Stimulated activated memory B cell treated with anti-CD40 and anti-IgM and Interleukin-4, amounts not matched to agents 10 μg/mL and 1 μg/mL and 100 μg/mL, for 72 hours (primary cell): ENCODE results near the gene RIN1.
"Not testable (repeated sequence)": the region's sequence is repeated elsewhere in the genome, so short reads cannot be mapped to it uniquely, and the experiment has no call there.

Experiments
- ATAC-seq: fragments of 150-1000 bp; cut with Tn5 transposase; 2 replicates; pipeline ENCODE4 v1.10.0; 2021
- H3K27ac Mint-ChIP-seq: one replicate; pipeline ENCODE4 v1.8.0; 2022; ENCODE audit warnings: mild to moderate bottlenecking, mixed read lengths
- H3K27me3 Mint-ChIP-seq: one replicate; pipeline ENCODE4 v1.8.0; 2022; ENCODE audit warnings: mixed read lengths
- H3K36me3 Mint-ChIP-seq: one replicate; pipeline ENCODE4 v1.8.0; 2022; ENCODE audit warnings: mixed read lengths
- H3K4me1 Mint-ChIP-seq: one replicate; pipeline ENCODE4 v1.8.0; 2022; ENCODE audit warnings: mixed read lengths
- H3K4me3 Mint-ChIP-seq: one replicate; pipeline ENCODE4 v1.8.0; 2022; ENCODE audit warnings: mild to moderate bottlenecking, moderate library complexity, mixed read lengths
- H3K9me3 Mint-ChIP-seq: one replicate; pipeline ENCODE4 v1.8.0; 2022; ENCODE audit warnings: mixed read lengths

RIN1 gene

GRCh38 chr11:66336234-66337102, at the start of gene RIN1:
RIN1 (minus strand) TSS chr11:66336434; CDS start chr11:66336402, 32 bp downstream.
- Mint-ChIP-seq H3K27ac (peak within 1 kb of the TSS; percentile 82), H3K4me1 (peaks cover 40% of the 10 kb centered on the region), H3K36me3 (peaks cover 37% of the 10 kb centered on the region), H3K27me3 (peaks cover 9% of the 10 kb centered on the region), H3K4me3 (peak within 1 kb of the TSS; percentile 76), H3K9me3 (no peaks in the 10 kb centered on the region)
- peak; percentile 85 for ATAC-seq

- H3K27me3 Mint-ChIP-seq: peaks cover 10% of the 10 kb centered on the region
- ATAC-seq, H3K4me1 Mint-ChIP-seq, H3K9me3 Mint-ChIP-seq, H3K27ac Mint-ChIP-seq, H3K36me3 Mint-ChIP-seq, H3K4me3 Mint-ChIP-seq: not testable (repeated sequence)
Measured at GRCh38 chr11:66384316-66384715, 48.1 kb upstream of the RIN1 start.

GRCh38 chr11:66380264-66380663, 44.0 kb upstream of the RIN1 start:
- ATAC-seq, H3K4me3 Mint-ChIP-seq, H3K27me3 Mint-ChIP-seq, H3K9me3 Mint-ChIP-seq, H3K4me1 Mint-ChIP-seq, H3K27ac Mint-ChIP-seq, H3K36me3 Mint-ChIP-seq: not testable (repeated sequence)

- H3K9me3 Mint-ChIP-seq, H3K27me3 Mint-ChIP-seq, ATAC-seq, H3K4me1 Mint-ChIP-seq, H3K4me3 Mint-ChIP-seq, H3K27ac Mint-ChIP-seq, H3K36me3 Mint-ChIP-seq: not testable (repeated sequence)
Measured at GRCh38 chr11:66373690-66374287, 37.6 kb upstream of the RIN1 start.

GRCh38 chr11:66373265-66373664, 37.0 kb upstream of the RIN1 start:
- Mint-ChIP-seq H3K9me3 (no peaks in the 10 kb centered on the region), H3K4me3 (no peak overlapping the region), H3K27ac (no peak overlapping the region), H3K36me3 (peaks cover 11% of the 10 kb centered on the region), H3K27me3 (no peaks in the 10 kb centered on the region), H3K4me1 (peaks cover 7% of the 10 kb centered on the region)
- ATAC-seq: no peak

GRCh38 chr11:66371627-66372415, 35.6 kb upstream of the RIN1 start, which contains the start of gene SLC29A2:
SLC29A2 (minus strand) TSS chr11:66371760; CDS start chr11:66371591, 169 bp downstream.
- Mint-ChIP-seq H3K27me3 (no peaks in the 10 kb centered on the region), H3K9me3 (no peaks in the 10 kb centered on the region), H3K4me1 (peaks cover 7% of the 10 kb centered on the region), H3K27ac (peak within 1 kb of the TSS; percentile 84), H3K36me3 (peaks cover 16% of the 10 kb centered on the region), H3K4me3 (peak within 1 kb of the TSS; percentile 81)
- ATAC-seq: peak; percentile 92

- H3K36me3 Mint-ChIP-seq: peaks cover 16% of the 10 kb centered on the region
- no peak for ATAC-seq
- H3K9me3 Mint-ChIP-seq: no peaks in the 10 kb centered on the region
- H3K4me3 Mint-ChIP-seq: no peak overlapping the region
- H3K27me3 Mint-ChIP-seq: no peaks in the 10 kb centered on the region
- H3K27ac Mint-ChIP-seq: no peak overlapping the region
- peaks cover 7% of the 10 kb centered on the region for H3K4me1 Mint-ChIP-seq
Measured at GRCh38 chr11:66369073-66369894, 33.0 kb upstream of the RIN1 start.

- H3K36me3 Mint-ChIP-seq: peaks cover 16% of the 10 kb centered on the region
- no peak overlapping the region for H3K27ac Mint-ChIP-seq
- no peaks in the 10 kb centered on the region for H3K9me3 Mint-ChIP-seq
- ATAC-seq: no peak
- no peaks in the 10 kb centered on the region for H3K27me3 Mint-ChIP-seq
- peaks cover 7% of the 10 kb centered on the region for H3K4me1 Mint-ChIP-seq
- no peak overlapping the region for H3K4me3 Mint-ChIP-seq
Measured at GRCh38 chr11:66368484-66368883, 32.2 kb upstream of the RIN1 start.

GRCh38 chr11:66367561-66368312, 31.5 kb upstream of the RIN1 start:
- no peaks in the 10 kb centered on the region for H3K27me3 Mint-ChIP-seq
- H3K9me3 Mint-ChIP-seq: no peaks in the 10 kb centered on the region
- no peak overlapping the region for H3K27ac Mint-ChIP-seq
- H3K36me3 Mint-ChIP-seq: peaks cover 21% of the 10 kb centered on the region
- peaks cover 7% of the 10 kb centered on the region for H3K4me1 Mint-ChIP-seq
- ATAC-seq: no peak
- H3K4me3 Mint-ChIP-seq: no peak overlapping the region

- Mint-ChIP-seq H3K27me3 (no peaks in the 10 kb centered on the region), H3K4me3 (no peak overlapping the region), H3K9me3 (no peaks in the 10 kb centered on the region), H3K27ac (no peak overlapping the region), H3K4me1 (peaks cover 7% of the 10 kb centered on the region), H3K36me3 (peaks cover 28% of the 10 kb centered on the region)
- no peak for ATAC-seq
Measured at GRCh38 chr11:66366844-66367477, 30.7 kb upstream of the RIN1 start.

GRCh38 chr11:66365711-66366619, 29.7 kb upstream of the RIN1 start:
- ATAC-seq: no peak
- peaks cover 28% of the 10 kb centered on the region for H3K36me3 Mint-ChIP-seq
- no peaks in the 10 kb centered on the region for H3K27me3 Mint-ChIP-seq
- H3K4me1 Mint-ChIP-seq: peaks cover 7% of the 10 kb centered on the region
- no peaks in the 10 kb centered on the region for H3K9me3 Mint-ChIP-seq
- H3K27ac Mint-ChIP-seq: no peak overlapping the region
- no peak overlapping the region for H3K4me3 Mint-ChIP-seq

GRCh38 chr11:66365166-66365565, 28.9 kb upstream of the RIN1 start:
- H3K36me3 Mint-ChIP-seq: peaks cover 26% of the 10 kb centered on the region
- H3K4me3 Mint-ChIP-seq: no peak overlapping the region
- no peak for ATAC-seq
- no peak overlapping the region for H3K27ac Mint-ChIP-seq
- no peaks in the 10 kb centered on the region for H3K9me3 Mint-ChIP-seq
- peaks cover 4% of the 10 kb centered on the region for H3K4me1 Mint-ChIP-seq
- H3K27me3 Mint-ChIP-seq: no peaks in the 10 kb centered on the region
